ENCODE measurements around the gene SLC38A2.

SLC38A2 gene

DNA sequence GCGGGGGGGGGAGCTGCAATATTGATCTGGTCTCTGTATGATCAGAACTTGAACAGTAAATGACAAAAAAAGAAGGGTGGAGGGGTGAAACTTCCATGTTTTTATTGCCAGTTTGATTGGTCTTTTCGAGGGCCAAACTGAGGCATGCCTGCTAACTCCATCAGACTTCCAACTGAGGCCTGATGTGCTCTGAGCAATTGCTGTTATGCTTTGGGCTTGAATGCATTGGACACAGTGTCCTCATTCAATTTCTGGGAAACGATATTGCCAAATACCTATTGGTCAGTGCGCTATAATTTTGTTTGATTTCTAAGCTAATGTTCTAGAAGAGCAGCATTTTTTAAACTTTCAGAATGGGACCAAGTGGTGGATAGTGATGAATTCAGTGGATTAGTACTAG, 2.1 kb upstream of the SLC38A2 start:
- no peak overlapping the region for H3K4me3 ChIP-seq (ENCODE audit: low read depth, low read length)
- TF ChIP-seq, protein P1, sequence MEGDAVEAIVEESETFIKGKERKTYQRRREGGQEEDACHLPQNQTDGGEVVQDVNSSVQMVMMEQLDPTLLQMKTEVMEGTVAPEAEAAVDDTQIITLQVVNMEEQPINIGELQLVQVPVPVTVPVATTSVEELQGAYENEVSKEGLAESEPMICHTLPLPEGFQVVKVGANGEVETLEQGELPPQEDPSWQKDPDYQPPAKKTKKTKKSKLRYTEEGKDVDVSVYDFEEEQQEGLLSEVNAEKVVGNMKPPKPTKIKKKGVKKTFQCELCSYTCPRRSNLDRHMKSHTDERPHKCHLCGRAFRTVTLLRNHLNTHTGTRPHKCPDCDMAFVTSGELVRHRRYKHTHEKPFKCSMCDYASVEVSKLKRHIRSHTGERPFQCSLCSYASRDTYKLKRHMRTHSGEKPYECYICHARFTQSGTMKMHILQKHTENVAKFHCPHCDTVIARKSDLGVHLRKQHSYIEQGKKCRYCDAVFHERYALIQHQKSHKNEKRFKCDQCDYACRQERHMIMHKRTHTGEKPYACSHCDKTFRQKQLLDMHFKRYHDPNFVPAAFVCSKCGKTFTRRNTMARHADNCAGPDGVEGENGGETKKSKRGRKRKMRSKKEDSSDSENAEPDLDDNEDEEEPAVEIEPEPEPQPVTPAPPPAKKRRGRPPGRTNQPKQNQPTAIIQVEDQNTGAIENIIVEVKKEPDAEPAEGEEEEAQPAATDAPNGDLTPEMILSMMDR (IDR thresholded peaks at IDR 0.05; ENCODE audit: borderline replicate concordance, insufficient read depth, low read depth, low read length), result no peak

DNA sequence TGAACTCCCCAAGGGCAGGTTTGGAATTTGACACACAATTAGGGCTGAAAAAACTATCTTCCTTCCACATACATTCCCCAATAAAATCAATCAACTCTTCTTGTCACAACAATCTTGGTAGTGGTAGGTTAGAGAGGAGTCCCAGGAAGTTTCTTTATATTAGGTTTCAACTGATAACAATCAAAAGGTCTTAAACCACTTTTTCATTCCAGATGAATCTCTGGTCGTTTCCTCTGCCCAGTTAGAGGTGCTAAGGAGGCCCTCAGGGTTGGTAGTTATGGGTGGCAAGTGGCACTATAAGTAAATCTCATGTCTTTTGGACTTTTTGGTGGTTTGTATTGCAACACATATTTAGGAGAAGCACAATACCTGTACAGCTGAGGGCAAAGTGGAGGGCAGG, 1.7 kb upstream of the SLC38A2 start:
- TF ChIP-seq, protein P1 (IDR thresholded peaks at IDR 0.05; ENCODE audit: borderline replicate concordance, insufficient read depth, low read depth, low read length), result no peak

DNA sequence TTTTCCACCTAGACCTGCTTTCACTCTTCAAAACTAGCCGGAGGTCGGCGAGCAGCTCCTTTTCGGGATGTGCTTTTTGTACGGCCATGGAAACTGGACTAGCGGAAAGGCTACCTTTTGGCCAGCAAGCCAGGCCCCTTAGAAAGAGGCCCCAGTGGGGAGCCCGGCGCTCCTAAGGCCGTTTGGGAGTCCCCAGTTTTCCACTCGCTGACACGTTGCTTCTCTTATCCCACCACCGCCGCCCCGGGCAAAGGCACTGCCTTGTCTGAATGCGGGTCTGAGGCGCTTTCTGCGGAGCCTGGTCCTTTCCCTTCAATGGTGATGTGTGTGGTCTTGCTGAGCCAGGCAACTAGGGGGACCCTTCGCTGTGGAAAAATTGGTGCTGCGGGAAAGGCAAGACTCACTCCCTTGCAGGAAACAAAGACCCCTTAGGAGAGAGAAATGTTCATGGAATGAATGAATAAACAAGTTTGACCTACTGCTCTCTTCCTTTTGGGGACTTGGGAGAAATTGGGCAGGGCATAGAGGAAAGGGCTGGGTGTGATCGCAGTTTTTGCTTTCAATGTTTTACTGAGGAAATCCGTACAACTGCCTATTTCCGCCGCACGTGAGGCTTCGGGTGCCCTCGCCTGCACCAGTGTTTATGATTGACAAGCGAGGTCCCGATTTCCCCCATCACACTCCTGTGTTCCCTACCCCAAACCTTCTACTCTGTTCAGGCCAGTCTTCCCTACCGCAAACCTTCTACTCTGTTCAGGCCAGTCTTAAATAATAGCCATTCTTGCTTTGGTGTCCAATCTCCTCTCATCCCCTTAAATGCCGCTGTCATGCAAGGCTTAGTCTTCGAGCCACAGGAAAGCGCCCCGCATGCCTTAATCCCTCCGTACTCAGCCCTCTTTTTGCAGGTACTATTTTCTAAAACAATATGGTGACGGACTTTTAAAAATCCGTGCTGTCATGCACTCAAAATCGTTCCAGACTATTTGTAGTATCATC, 1.0 kb upstream of the SLC38A2 start:
- TF ChIP-seq, protein P1 (IDR thresholded peaks at IDR 0.05; ENCODE audit: borderline replicate concordance, insufficient read depth, low read depth, low read length), result no peak
- peak overlapping the region; percentile 78 for H3K4me3 ChIP-seq (ENCODE audit: low read depth, low read length)

More for the DNA sequence above, 1.7 kb upstream of the SLC38A2 start:
- no peak overlapping the region for H3K4me3 ChIP-seq (ENCODE audit: low read depth, low read length)

DNA sequence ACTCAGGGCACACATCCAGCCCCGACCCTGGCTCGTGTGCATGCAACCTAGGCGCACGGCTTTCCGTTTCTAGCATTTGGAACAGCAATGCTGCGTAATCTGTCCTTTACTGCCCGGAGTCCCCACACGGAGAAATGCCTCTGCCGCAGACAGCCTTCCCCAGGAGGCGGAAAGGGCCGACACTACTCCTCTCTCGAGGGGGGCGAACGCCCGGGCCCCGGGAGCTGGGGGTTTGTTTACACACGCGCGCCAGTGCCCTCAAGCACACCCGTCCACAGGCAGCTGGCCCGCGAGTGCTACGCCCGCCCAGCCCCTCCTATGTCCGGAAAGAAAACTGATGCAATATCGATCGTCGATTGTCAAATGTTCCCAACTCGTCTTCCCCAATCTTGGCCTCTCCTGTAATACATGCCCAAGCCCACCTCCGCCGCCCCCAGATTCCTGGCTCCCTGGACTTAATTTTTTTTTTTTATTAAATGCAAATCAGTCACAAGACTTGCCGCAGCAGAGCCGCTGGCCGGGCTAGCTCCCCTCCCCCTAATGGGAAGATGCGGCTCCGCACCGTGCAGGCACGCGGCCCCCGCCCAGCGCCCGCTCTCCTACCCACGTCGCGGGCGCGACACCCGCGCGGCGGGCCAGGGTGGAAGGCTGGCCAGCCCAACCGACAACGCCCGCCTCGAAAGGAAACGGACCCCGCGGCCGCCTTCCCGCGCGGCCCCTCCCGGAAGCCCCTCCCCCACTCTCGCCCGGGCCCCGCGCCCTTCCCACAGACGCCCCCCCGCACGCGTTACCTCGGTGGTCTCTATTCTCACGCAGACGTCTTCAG, 642 bp downstream of the SLC38A2 start:
- H3K4me3 ChIP-seq (ENCODE audit: low read depth, low read length), result peak overlapping the region; percentile 78
- TF ChIP-seq, protein P1 (IDR thresholded peaks at IDR 0.05; ENCODE audit: borderline replicate concordance, insufficient read depth, low read depth, low read length), result no peak

DNA sequence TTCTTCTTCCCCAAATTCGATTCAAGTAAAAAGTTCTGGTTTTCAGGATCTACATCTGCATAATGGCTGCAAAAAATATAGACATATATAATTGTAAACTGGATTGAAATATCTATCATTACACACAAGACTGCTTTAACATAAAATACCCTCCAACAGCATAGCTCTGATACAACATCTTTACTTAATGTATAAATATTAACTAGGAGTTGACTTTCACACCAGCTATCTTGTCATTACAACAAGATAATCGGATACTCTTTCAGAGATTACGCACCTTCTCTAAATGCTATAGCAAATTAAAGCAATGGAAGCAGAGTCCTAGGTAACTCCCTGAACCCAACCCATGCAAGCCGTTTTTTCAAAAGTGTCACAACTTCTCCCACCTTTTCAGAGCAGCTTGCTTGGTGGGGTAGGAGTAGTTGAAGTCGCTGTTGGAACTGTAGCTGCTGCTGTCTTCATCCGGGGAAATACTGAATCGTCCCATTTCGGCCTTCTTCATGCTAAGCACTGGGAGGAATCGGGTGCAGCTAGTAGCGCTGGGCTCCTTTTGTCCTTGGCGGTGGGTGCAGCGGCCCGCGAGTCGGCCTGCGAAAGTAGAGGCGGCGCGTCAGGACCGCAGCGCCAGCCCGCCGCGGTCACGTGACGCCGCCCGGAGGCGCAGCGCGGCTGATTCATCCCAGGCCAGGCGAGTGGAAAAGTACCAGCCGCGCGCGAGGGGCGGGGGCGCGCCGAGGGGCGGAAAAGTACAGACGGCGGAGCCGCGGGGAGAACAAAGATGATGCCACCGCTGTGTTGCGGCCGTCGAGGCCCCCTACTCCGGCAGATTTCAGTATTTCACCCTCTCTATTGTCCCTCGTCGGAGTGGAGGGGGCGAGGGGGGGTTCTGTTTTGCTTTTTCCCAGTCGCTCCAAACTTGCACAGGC, 1.5 kb downstream of the SLC38A2 start:
- TF ChIP-seq, protein P1 (IDR thresholded peaks at IDR 0.05; ENCODE audit: borderline replicate concordance, insufficient read depth, low read depth, low read length), result no peak
- peak overlapping the region; percentile 78 for H3K4me3 ChIP-seq (ENCODE audit: low read depth, low read length)

DNA sequence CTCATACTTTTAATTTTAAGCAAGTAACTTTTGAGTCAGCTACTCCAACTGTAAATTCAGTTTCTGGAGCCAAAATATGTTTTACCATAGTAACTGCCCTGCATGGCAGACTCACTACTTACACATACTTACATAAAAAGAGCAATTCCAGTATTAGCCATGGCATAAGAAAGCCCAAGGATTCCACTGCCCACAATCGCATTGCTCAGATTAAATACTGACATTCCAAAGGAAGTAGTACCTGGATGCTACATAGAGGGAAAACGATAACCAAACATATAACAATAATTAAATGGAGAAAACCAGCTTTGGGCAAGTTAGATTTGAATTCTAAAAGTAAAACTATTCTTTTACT, 2.2 kb downstream of the SLC38A2 start:
- TF ChIP-seq, protein P1 (IDR thresholded peaks at IDR 0.05; ENCODE audit: borderline replicate concordance, insufficient read depth, low read depth, low read length), result no peak
- peak overlapping the region; percentile 78 for H3K4me3 ChIP-seq (ENCODE audit: low read depth, low read length)
